ENCODE results near the gene GUCY1A1.

The GUCY1A1 gene

DNA sequence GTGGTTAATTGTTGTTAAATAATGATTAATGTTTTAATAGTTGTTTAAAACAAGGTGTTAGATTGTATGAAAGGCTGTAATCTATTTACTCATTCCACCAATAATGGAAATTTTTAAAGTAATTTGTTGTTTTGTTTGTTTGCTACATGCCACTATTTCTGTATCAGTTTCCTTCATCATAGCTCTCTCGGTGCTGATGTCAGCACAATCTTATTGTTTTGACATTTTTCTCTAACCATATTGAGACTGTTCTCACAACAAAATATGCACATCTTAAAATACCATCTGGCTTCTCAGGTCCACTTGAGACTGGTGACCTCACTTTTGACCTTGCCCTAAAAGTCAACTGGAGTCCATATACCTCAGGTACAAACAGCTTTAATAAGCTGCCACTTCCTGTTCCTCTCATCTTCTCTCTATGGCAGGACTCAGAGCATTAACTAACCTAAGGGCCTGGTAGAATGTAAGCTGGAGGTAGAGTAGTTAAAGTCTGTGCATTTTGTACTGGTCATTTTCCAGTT, 91.2 kb downstream of the GUCY1A1 start:
- H3K4me3 ChIP-seq (ENCODE audit: low read length in 2 of 2): no peak overlapping the region
- no peaks in the 10 kb centered on the region for H3K9me3 ChIP-seq (ENCODE audit: control insufficient read depth in 2 of 2, low read length in 2 of 2)
- H3K4me1 ChIP-seq (ENCODE audit: control insufficient read depth in 2 of 2, insufficient read depth in 2 of 2, low read length in 2 of 2): peaks cover 0 to 2% of the 10 kb centered on the region in 2 donors
- H3K27ac ChIP-seq (ENCODE audit: low read depth in 2 of 2, low read length in 2 of 2): no peak overlapping the region
- H3K27me3 ChIP-seq (ENCODE audit: control insufficient read depth in 2 of 2, insufficient read depth in 2 of 2, low read length in 2 of 2): peaks cover 0 to 4% of the 10 kb centered on the region in 2 donors
- no peak overlapping the region for H3K9ac ChIP-seq (ENCODE audit: low read depth in 1 of 2, low read length in 2 of 2)
- no peaks in the 10 kb centered on the region for H3K36me3 ChIP-seq (ENCODE audit: control insufficient read depth in 2 of 2, insufficient read depth in 2 of 2, low read length in 2 of 2)

DNA sequence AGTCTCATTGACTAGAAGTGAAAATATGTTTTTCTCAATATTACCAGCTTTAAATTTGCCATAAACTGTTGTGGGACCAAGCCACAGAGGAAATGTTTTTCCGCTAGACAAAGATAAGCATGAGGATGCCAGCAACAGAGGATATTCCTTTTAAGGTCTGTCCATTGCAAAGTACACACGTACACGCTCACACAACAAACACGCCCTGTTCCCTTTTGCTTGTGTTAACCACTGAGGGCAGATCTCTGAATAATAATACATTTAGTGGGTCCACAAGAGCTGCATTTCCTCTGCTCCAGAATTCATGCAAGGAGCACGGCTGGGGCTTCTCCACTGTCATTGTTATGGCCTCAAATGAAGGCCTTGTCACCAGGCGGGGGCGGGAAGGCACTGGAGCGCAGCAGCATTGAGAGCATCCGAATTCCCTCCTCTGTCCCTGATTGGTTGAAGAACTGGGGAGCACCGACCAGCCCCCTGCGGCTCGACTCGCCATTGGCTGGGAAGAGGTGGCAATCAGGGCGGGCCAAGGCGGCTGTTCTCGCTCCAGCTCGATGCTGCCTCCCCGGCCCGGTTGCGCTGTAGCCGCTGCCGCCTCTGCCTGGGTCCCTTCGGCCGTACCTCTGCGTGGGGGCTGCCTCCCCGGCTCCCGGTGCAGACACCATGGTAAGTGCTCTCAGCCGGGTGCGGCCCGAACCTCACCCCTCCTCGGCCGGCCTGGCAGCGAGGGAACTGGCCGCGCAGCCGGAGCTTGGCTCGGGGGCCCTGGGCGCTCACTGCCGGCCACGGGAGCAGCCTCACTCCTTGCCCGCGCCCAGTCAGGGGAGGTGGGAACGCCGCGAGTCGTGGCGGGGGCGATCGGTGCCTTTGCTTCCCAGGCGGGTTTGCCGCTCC, 92.1 kb downstream of the GUCY1A1 start, which contains the start of gene GUCY1B1:
Gene GUCY1B1 (plus strand): TSS at position 541 of the 891 bp plus-strand sequence. CDS start 120 bp downstream, at position 661.
- H3K27me3 ChIP-seq (ENCODE audit: control insufficient read depth in 2 of 2, insufficient read depth in 2 of 2, low read length in 2 of 2): peaks cover 0 to 4% of the 10 kb centered on the region in 2 donors
- peak within 1 kb of the TSS; percentile 58 to 66 for H3K27ac ChIP-seq (ENCODE audit: low read depth in 2 of 2, low read length in 2 of 2)
- peaks cover 0 to 2% of the 10 kb centered on the region in 2 donors for H3K4me1 ChIP-seq (ENCODE audit: control insufficient read depth in 2 of 2, insufficient read depth in 2 of 2, low read length in 2 of 2)
- H3K36me3 ChIP-seq (ENCODE audit: control insufficient read depth in 2 of 2, insufficient read depth in 2 of 2, low read length in 2 of 2): no peaks in the 10 kb centered on the region
- peak within 1 kb of the TSS; percentile 58 to 66 for H3K4me3 ChIP-seq (ENCODE audit: low read length in 2 of 2)
- peak within 1 kb of the TSS; percentile 28 to 69 for H3K9ac ChIP-seq (ENCODE audit: low read depth in 1 of 2, low read length in 2 of 2)
- no peaks in the 10 kb centered on the region for H3K9me3 ChIP-seq (ENCODE audit: control insufficient read depth in 2 of 2, low read length in 2 of 2)

DNA sequence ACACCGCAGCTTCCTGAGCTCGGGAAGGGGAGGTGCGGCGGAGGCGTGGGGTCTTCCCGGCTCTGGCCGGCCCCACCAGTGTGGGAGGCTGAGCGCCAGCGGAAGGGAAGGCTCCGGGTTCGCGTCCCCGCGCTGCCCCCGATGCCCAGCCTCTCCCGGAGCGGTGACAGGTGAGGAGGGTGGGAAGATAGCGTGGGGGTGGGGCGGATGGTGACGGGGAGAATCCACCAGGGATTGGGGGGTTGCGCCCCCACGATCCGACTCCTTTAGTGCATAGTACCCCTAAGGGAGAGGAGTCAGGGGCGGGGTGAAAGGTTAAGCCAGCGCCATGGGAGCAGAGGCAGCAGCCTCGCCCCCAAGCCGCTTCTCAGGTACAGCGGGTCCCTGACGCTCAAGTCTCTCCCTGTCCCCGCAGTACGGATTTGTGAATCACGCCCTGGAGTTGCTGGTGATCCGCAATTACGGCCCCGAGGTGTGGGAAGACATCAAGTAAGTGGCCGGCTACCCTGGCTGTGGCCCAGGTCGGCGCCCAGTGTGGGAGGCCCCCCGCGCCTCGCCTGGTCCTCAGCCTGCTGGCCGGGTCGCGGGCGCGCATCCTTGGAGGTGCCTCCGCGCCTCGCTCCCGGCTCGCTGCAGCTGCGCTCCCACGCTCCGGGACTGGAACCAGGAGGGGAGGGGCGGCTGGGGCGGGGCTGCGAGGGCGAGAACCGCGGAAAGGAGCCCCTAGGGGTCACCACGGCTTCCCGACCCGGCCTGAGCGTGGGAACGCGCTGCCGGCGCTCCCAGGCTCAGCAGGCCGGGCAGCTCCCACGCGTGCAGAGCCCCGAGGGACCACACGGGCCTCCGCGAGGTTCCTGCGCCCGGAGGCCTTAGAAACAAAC, 93.0 kb downstream of the GUCY1A1 start:
- Histone ChIP-seq H3K27me3 (ENCODE audit: control insufficient read depth in 2 of 2, insufficient read depth in 2 of 2, low read length in 2 of 2) (peaks cover 0 to 4% of the 10 kb centered on the region in 2 donors), H3K36me3 (ENCODE audit: control insufficient read depth in 2 of 2, insufficient read depth in 2 of 2, low read length in 2 of 2) (no peaks in the 10 kb centered on the region), H3K4me1 (ENCODE audit: control insufficient read depth in 2 of 2, insufficient read depth in 2 of 2, low read length in 2 of 2) (peaks cover 0 to 2% of the 10 kb centered on the region in 2 donors), H3K9me3 (ENCODE audit: control insufficient read depth in 2 of 2, low read length in 2 of 2) (no peaks in the 10 kb centered on the region), H3K9ac (ENCODE audit: low read depth in 1 of 2, low read length in 2 of 2) (peak overlapping the region; percentile 28 to 69), H3K27ac (ENCODE audit: low read depth in 2 of 2, low read length in 2 of 2) (peak overlapping the region; percentile 58 to 66), H3K4me3 (ENCODE audit: low read length in 2 of 2) (peak overlapping the region; percentile 58 to 66)

DNA sequence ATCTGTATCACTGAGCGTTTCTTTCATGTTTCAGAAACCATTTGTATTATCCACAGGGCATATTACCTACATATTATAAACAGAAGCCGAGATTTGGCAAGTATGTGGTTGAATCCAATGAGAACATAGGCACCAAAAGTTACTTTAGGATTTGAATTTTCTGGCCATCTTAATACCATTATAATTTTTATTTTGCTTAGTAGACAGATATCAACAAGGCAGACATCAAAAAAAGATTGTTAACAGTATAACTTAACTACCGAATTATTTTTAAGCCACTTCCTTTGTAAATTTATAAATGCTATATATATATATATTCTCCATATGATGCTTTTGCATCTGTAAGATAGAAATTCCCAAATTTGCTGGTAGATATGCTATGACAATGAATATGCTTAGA, 94.4 kb downstream of the GUCY1A1 start:
- Histone ChIP-seq H3K36me3 (ENCODE audit: control insufficient read depth in 2 of 2, insufficient read depth in 2 of 2, low read length in 2 of 2) (no peaks in the 10 kb centered on the region), H3K4me3 (ENCODE audit: low read length in 2 of 2) (no peak overlapping the region), H3K27ac (ENCODE audit: low read depth in 2 of 2, low read length in 2 of 2) (no peak overlapping the region), H3K9ac (ENCODE audit: low read depth in 1 of 2, low read length in 2 of 2) (no peak overlapping the region), H3K4me1 (ENCODE audit: control insufficient read depth in 2 of 2, insufficient read depth in 2 of 2, low read length in 2 of 2) (peaks cover 0 to 2% of the 10 kb centered on the region in 2 donors), H3K9me3 (ENCODE audit: control insufficient read depth in 2 of 2, low read length in 2 of 2) (no peaks in the 10 kb centered on the region), H3K27me3 (ENCODE audit: control insufficient read depth in 2 of 2, insufficient read depth in 2 of 2, low read length in 2 of 2) (peaks cover 0 to 4% of the 10 kb centered on the region in 2 donors)

DNA sequence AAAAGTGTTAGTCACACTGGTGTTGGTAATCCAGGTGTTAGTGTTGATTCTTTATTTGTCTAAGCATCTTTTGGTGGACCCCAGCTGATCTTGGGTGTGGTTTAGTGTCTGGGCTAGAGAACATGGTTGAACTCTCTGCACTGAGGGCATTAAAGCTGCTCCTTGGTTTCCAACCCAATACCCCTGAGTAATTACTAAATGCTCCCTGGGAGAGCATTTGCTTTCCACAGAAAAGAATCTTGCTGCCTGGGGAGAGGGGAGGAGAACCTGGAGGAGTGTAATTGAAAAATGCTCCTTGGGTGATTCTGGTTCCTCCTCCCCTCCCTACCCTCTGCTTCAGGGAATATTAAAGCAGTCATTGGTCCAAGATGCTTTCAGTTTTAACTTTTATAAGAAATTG, 95.3 kb downstream of the GUCY1A1 start:
- peaks cover 0 to 4% of the 10 kb centered on the region in 2 donors for H3K27me3 ChIP-seq (ENCODE audit: control insufficient read depth in 2 of 2, insufficient read depth in 2 of 2, low read length in 2 of 2)
- peaks cover 0 to 2% of the 10 kb centered on the region in 2 donors for H3K4me1 ChIP-seq (ENCODE audit: control insufficient read depth in 2 of 2, insufficient read depth in 2 of 2, low read length in 2 of 2)
- no peak overlapping the region for H3K4me3 ChIP-seq (ENCODE audit: low read length in 2 of 2)
- no peaks in the 10 kb centered on the region for H3K9me3 ChIP-seq (ENCODE audit: control insufficient read depth in 2 of 2, low read length in 2 of 2)
- H3K36me3 ChIP-seq (ENCODE audit: control insufficient read depth in 2 of 2, insufficient read depth in 2 of 2, low read length in 2 of 2): no peaks in the 10 kb centered on the region
- no peak overlapping the region for H3K27ac ChIP-seq (ENCODE audit: low read depth in 2 of 2, low read length in 2 of 2)
- no peak overlapping the region for H3K9ac ChIP-seq (ENCODE audit: low read depth in 1 of 2, low read length in 2 of 2)

DNA sequence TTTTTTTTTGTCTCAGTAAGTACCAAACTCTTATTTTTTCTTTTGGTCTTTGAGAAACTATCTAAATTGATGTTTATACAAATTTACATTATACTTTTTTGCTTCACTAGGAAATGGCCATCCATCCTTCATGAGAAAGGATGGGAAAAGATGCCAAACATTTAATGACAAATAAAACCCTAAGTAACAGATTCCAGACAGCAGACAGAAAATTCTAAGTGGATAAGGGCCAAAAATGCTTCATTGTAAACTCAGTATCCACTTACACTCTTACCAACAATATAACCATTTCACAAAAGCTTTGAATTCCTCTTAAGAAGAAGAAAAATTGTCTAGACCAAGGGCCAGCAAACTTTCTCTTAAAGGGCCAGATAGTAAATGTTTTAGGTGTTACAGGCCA, 95.7 kb downstream of the GUCY1A1 start:
- Histone ChIP-seq H3K9me3 (ENCODE audit: control insufficient read depth in 2 of 2, low read length in 2 of 2) (no peaks in the 10 kb centered on the region), H3K27me3 (ENCODE audit: control insufficient read depth in 2 of 2, insufficient read depth in 2 of 2, low read length in 2 of 2) (peaks cover 0 to 4% of the 10 kb centered on the region in 2 donors), H3K9ac (ENCODE audit: low read depth in 1 of 2, low read length in 2 of 2) (no peak overlapping the region), H3K36me3 (ENCODE audit: control insufficient read depth in 2 of 2, insufficient read depth in 2 of 2, low read length in 2 of 2) (no peaks in the 10 kb centered on the region), H3K4me3 (ENCODE audit: low read length in 2 of 2) (no peak overlapping the region), H3K27ac (ENCODE audit: low read depth in 2 of 2, low read length in 2 of 2) (no peak overlapping the region), H3K4me1 (ENCODE audit: control insufficient read depth in 2 of 2, insufficient read depth in 2 of 2, low read length in 2 of 2) (peaks cover 0 to 2% of the 10 kb centered on the region in 2 donors)

DNA sequence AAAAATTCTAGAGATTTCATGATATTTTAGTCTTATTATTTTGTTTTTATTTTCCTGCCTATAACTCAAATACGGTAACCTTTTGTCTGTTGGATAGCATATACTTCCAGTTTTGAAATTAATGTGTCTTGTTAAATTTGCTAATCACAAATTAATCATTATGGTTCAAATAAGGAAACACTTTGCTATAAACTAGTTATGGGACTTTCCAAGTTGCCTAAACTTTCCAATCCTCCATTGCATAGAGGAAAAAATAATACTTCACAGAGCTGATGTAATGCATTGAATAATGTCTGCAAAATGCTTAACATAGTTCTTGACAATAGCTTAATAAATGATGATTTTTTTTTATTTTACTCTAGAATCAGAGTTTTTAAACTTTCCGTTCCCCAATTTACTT, 96.9 kb downstream of the GUCY1A1 start:
- Histone ChIP-seq H3K27ac (ENCODE audit: low read depth in 2 of 2, low read length in 2 of 2) (no peak overlapping the region), H3K4me1 (ENCODE audit: control insufficient read depth in 2 of 2, insufficient read depth in 2 of 2, low read length in 2 of 2) (peaks cover 0 to 2% of the 10 kb centered on the region in 2 donors), H3K36me3 (ENCODE audit: control insufficient read depth in 2 of 2, insufficient read depth in 2 of 2, low read length in 2 of 2) (no peaks in the 10 kb centered on the region)

DNA sequence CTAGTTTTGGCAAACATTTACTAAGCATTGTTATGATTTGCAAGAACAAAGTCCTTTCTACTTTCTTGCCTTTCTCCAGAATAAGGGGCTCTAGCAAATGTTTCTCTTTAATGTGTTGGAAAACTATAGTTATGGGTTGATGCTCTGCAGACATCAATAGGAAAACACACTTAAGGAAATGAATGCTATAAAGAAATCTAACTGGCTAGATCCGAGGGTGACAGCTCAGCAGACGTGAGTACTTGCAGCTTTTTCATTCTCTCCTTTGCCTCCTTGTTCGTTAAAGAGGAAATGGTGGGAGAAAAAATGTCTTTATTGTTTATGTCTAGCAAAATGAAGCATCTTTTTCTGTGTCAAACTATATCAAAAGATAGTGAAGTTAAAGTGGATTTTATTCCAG, 98.5 kb downstream of the GUCY1A1 start:
- Histone ChIP-seq H3K4me1 (ENCODE audit: control insufficient read depth in 2 of 2, insufficient read depth in 2 of 2, low read length in 2 of 2) (peaks cover 0 to 2% of the 10 kb centered on the region in 2 donors), H3K27ac (ENCODE audit: low read depth in 2 of 2, low read length in 2 of 2) (no peak overlapping the region), H3K4me3 (ENCODE audit: low read length in 2 of 2) (no peak overlapping the region), H3K9ac (ENCODE audit: low read depth in 1 of 2, low read length in 2 of 2) (no peak overlapping the region), H3K27me3 (ENCODE audit: control insufficient read depth in 2 of 2, insufficient read depth in 2 of 2, low read length in 2 of 2) (no peaks in the 10 kb centered on the region), H3K9me3 (ENCODE audit: control insufficient read depth in 2 of 2, low read length in 2 of 2) (no peaks in the 10 kb centered on the region), H3K36me3 (ENCODE audit: control insufficient read depth in 2 of 2, insufficient read depth in 2 of 2, low read length in 2 of 2) (no peaks in the 10 kb centered on the region)

More for the DNA sequence above, 96.9 kb downstream of the GUCY1A1 start:
- no peak overlapping the region for H3K4me3 ChIP-seq (ENCODE audit: low read length in 2 of 2)
- no peak overlapping the region for H3K9ac ChIP-seq (ENCODE audit: low read depth in 1 of 2, low read length in 2 of 2)
- no peaks in the 10 kb centered on the region for H3K9me3 ChIP-seq (ENCODE audit: control insufficient read depth in 2 of 2, low read length in 2 of 2)
- H3K27me3 ChIP-seq (ENCODE audit: control insufficient read depth in 2 of 2, insufficient read depth in 2 of 2, low read length in 2 of 2): peaks cover 0 to 4% of the 10 kb centered on the region in 2 donors

DNA sequence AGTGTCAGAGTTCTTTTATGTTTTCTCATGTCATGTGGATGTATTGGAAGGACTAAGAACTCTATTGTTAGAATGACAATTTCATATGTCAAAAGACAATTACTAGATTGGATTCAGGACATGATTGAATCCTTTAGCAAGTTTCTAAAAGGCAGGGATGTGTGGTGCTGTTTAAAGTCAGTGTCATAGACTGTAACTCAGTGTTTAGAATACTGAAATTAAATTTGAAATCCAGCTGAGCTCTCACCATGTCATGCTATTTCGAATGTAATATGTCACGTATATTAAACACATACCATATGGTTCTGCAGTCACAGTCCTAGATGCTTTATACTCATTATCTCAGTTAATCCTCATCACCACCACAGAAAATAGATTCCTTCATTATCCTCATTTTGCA, 100.0 kb downstream of the GUCY1A1 start:
- H3K9ac ChIP-seq (ENCODE audit: low read depth in 1 of 2, low read length in 2 of 2): no peak overlapping the region
- H3K27ac ChIP-seq (ENCODE audit: low read depth in 2 of 2, low read length in 2 of 2): no peak overlapping the region
- peaks cover 0 to 2% of the 10 kb centered on the region in 2 donors for H3K4me1 ChIP-seq (ENCODE audit: control insufficient read depth in 2 of 2, insufficient read depth in 2 of 2, low read length in 2 of 2)

More for the DNA sequence above, 100.0 kb downstream of the GUCY1A1 start:
- H3K27me3 ChIP-seq (ENCODE audit: control insufficient read depth in 2 of 2, insufficient read depth in 2 of 2, low read length in 2 of 2): no peaks in the 10 kb centered on the region
- no peak overlapping the region for H3K4me3 ChIP-seq (ENCODE audit: low read length in 2 of 2)
- H3K9me3 ChIP-seq (ENCODE audit: control insufficient read depth in 2 of 2, low read length in 2 of 2): no peaks in the 10 kb centered on the region
- no peaks in the 10 kb centered on the region for H3K36me3 ChIP-seq (ENCODE audit: control insufficient read depth in 2 of 2, insufficient read depth in 2 of 2, low read length in 2 of 2)
